HG03139 (cell line): ENCODE measurements around the gene ASTL.
"Not testable (repeated sequence)": the region's sequence is repeated elsewhere in the genome, so short reads cannot be mapped to it uniquely, and the experiment has no call there.

Experiments
- ATAC-seq: cut with Tn5 transposase; IDR thresholded peaks from one replicate; pipeline ENCODE4 v1.9.1; 2021; ENCODE audit not compliant: unreplicated experiment

Gene ASTL

DNA sequence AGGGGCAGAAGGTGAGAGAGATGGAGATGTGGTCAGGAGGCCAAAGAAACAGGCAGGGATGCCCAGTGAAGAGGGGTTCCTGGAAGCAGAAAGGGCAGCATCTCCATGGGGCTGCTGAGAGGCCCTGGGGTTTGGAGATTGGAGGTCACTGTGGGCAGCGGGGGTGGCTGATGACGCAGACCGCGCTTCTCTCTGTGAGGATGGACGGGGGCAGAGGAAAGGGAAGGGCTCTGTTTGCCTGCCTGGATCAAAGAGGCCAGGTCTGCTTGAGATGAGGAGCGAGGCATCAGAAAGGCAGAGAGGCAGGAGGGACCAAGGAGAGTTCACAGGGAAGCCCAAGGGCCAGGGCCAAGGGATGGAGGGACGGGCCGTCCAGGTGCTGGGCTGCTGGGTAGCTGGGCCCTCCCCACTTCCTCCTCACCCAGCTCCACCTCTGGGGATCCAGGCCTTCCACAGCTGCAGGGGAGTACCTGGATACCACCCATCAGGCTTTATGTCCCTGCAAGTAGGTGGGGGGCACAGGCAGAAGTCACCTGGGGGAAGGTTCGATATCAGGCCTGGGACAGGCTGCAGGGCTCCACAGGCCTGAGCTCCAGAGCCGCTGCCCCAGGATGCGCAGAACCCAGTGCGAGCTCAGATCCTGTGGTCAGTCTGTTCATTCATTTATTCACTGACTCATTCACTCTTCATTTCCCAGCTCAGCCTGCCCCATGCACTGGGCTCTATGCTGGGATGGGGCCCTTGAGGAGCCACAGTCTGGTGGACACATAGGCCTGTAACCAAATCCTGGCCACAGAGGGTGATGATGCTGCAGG is 52.6 kb downstream of the ASTL start:
- ATAC-seq: no peak

DNA sequence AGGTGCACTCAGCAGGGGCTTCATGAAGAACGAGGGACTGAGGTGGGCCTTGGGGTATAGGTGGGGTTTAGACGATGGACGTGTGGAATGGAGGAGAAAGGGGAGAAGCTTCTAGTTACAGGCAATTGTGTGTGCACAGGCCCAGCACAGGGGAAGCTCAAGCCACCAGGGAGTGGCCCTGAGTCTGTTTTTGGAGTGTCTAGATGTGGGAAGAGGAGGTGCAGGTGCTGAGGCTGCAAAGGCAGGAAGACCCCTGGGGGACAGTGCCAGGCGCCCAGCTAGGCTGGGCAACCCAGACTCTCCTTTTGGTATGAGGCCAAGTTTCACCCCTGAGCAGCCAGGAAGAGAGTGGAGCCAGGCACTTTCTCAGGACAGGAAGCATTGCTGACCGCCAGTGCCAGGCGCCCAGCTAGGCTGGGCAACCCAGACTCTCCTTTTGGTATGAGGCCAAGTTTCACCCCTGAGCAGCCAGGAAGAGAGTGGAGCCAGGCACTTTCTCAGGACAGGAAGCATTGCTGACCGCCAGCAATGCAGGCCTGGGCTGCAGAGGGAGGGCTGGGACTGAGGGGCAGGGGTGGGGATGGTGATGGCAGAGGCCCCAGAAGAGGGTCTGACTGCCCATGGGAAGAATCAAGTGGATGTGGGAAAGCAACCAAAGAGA is 53.3 kb downstream of the ASTL start:
- ATAC-seq: not testable (repeated sequence)

DNA sequence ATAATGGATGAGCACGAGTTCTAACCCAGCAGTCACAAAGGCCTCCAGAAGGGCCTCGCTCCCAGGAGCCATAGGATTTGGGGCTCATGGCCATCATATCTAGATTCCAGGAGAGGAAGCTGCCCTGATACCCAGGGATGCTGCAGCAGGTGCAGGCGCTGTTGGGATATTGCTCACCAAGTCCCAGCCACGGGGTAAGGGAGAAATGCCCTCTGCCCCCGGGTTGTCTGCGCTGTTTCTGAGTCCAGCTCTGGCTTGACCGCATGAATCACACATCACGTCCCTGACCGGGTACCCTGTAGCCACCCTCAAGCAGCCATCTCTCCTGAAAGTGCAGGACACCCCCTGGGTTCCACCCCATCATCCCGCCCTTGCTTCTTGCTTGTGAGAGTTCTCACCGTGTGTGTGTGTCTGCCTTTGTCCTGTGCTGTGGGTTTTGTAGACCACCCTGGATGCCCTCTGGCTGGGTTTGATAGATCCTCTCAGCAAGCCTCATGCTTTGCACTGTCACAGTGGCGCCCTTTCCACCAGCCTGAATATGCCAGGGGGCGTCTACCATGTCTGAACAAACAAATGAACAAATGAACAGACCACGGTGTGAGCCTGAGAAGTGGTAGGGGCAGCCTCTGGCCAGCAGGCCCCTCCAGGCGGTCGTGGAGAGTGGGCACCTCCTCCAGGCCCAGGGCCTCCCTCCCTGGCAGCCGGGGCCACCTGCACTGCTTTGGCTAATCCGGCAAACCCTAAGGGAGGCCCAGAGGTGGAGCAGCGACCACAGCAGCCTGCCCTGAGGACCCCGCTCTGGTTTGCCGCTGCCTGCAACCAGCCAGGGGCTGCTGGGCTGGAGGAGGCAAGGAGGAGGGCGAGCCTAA is 54.1 kb downstream of the ASTL start:
- no peak for ATAC-seq

GRCh38 chr2:96083064-96083939 is 55.0 kb downstream of the ASTL start:
- no peak for ATAC-seq

- ATAC-seq: no peak
Observed at GRCh38 chr2:96082211-96083063, 55.9 kb downstream of the ASTL start.

- ATAC-seq: no peak
Observed at GRCh38 chr2:96081042-96081441, 57.3 kb downstream of the ASTL start.

GRCh38 chr2:96075199-96075771 is 63.0 kb downstream of the ASTL start:
- no peak for ATAC-seq

- ATAC-seq: no peak
Observed at GRCh38 chr2:96074156-96074555, 64.1 kb downstream of the ASTL start.

DNA sequence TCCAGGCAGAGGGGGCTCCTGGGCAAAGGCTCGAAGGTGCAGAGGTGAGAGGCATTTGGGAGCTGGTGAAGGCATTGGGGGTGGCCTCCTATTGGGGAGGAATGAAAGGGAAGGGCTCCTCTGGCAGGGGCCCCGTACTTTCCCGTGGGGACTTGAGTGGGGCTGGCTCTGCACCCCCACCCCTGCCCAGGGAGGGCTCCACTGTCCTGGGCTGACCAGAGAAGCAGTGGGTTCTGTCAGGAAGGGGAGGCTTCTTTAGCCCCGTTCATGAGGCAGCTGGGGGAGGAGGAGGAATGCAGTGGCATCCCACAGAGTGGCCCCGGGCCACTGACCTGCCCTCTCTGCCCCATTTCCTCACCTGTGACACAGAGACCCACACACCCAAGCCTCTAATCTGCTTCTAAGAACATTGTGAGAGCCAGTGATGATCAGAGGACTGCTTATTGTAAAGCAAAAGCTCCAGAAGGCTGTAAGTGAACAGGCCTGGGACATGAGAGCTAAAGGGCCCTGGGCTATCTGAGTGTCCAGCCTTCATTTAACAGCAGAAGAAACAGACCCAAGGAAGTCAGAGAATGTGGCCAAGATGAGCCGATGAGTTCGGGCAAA is 65.0 kb downstream of the ASTL start:
- no peak for ATAC-seq
